Measurements from ENCODE around the gene DRC3. TPM values are rescaled to one million over a fixed set of nuclear protein-coding genes. Genes with fewer than 3 reads are reported as not detected.

DRC3 gene
- total and polyA plus RNA-seq, 4 donors: 0.61 to 1.5 (median 1.1) TPM

- TF ChIP-seq ATF3 (IDR thresholded peaks at IDR 0.05) (no peak), JUND (IDR thresholded peaks at IDR 0.05) (no peak), NR2F2 (IDR thresholded peaks at IDR 0.05) (no peak), MAX (IDR thresholded peaks at IDR 0.05) (no peak), RAD21 (IDR thresholded peaks at IDR 0.05) (no peak), REST (IDR thresholded peaks at IDR 0.05) (no peak), RXRA (IDR thresholded peaks at IDR 0.05) (no peak), HNF4A (conservative IDR thresholded peaks at IDR 0.05) (no peak), HNF4G (IDR thresholded peaks at IDR 0.05) (no peak), YY1 (IDR thresholded peaks at IDR 0.05) (no peak), EGR1 (IDR thresholded peaks at IDR 0.05; ENCODE audit: low read depth in 2 of 2) (no peak), TAF1 (conservative IDR thresholded peaks at IDR 0.05) (no peak), ZBTB33 (IDR thresholded peaks at IDR 0.05) (no peak), FOXA1 (IDR thresholded peaks at IDR 0.05) (no peak), FOXA2 (IDR thresholded peaks at IDR 0.05) (no peak), GABPA (IDR thresholded peaks at IDR 0.05 in 1 of 2, conservative IDR thresholded peaks at IDR 0.05 in 1 of 2) (no peak), SP1 (IDR thresholded peaks at IDR 0.05) (no peak)
- TF ChIP-seq, protein P1, sequence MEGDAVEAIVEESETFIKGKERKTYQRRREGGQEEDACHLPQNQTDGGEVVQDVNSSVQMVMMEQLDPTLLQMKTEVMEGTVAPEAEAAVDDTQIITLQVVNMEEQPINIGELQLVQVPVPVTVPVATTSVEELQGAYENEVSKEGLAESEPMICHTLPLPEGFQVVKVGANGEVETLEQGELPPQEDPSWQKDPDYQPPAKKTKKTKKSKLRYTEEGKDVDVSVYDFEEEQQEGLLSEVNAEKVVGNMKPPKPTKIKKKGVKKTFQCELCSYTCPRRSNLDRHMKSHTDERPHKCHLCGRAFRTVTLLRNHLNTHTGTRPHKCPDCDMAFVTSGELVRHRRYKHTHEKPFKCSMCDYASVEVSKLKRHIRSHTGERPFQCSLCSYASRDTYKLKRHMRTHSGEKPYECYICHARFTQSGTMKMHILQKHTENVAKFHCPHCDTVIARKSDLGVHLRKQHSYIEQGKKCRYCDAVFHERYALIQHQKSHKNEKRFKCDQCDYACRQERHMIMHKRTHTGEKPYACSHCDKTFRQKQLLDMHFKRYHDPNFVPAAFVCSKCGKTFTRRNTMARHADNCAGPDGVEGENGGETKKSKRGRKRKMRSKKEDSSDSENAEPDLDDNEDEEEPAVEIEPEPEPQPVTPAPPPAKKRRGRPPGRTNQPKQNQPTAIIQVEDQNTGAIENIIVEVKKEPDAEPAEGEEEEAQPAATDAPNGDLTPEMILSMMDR (IDR thresholded peaks at IDR 0.05; ENCODE audit: low read depth, low read length, missing input control): no peak
- WGBS: under 1% methylated on average over 81 of the region's 81 CpGs
- Histone ChIP-seq H3K4me1 (ENCODE audit: control insufficient read depth in 4 of 4, insufficient read depth in 4 of 4, low read length in 3 of 4) (peaks cover 4 to 35% (median 26%) of the 10 kb centered on the region in 4 donors), H3K9me3 (ENCODE audit: control insufficient read depth in 4 of 4, low read length in 3 of 4) (no peaks in the 10 kb centered on the region), H3K9ac (ENCODE audit: low read depth in 1 of 2, low read length in 2 of 2) (peak overlapping the region; percentile 66 to 79), H3K4me3 (ENCODE audit: low read depth in 1 of 3, low read length in 3 of 3) (peak overlapping the region; percentile 81 to 97 (median 92)), H3K36me3 (ENCODE audit: control insufficient read depth in 4 of 4, insufficient read depth in 3 of 4, low read depth in 1 of 4, low read length in 3 of 4) (no peaks in the 10 kb centered on the region), H3K27ac (ENCODE audit: low read depth in 1 of 2, low read length in 2 of 2) (peak overlapping the region; percentile 38 to 57), H3K27me3 (ENCODE audit: control insufficient read depth in 4 of 4, insufficient read depth in 4 of 4, low read length in 3 of 4) (no peaks in the 10 kb centered on the region)
- no peak for DNase-seq (ENCODE audit: low spot score)
Measured at GRCh38 chr17:18039535-18040260, 67.0 kb downstream of the DRC3 start.
